Ectodermal cell (in vitro differentiated cells): ENCODE results near the gene DDX5.

Source experiments
- H3K27ac ChIP-seq: 2 replicates; pipeline ENCODE4 v1.7.0; 2013; ENCODE audit warnings: mild to moderate bottlenecking, low read depth, low read length; ENCODE audit not compliant: insufficient read depth, poor library complexity, severe bottlenecking
- H3K27me3 ChIP-seq: 2 replicates; pipeline ENCODE4 v1.7.0; 2013; ENCODE audit warnings: mild to moderate bottlenecking, low read length; ENCODE audit not compliant: insufficient read depth, control insufficient read depth, poor library complexity, severe bottlenecking
- H3K36me3 ChIP-seq: one replicate; pipeline ENCODE4 v1.7.0; 2013; ENCODE audit warnings: low read length; ENCODE audit not compliant: control insufficient read depth, insufficient read depth
- H3K4me1 ChIP-seq: one replicate; pipeline ENCODE4 v1.7.0; 2013; ENCODE audit warnings: low read length; ENCODE audit not compliant: control insufficient read depth, insufficient read depth
- H3K4me3 ChIP-seq: 2 replicates; pipeline ENCODE4 v1.7.0; 2013; ENCODE audit warnings: low read depth, low read length, control low read depth; ENCODE audit not compliant: insufficient read depth
- H3K9me3 ChIP-seq: 2 replicates; pipeline ENCODE4 v1.7.0; 2013; ENCODE audit warnings: mild to moderate bottlenecking, low read length, moderate library complexity; ENCODE audit not compliant: control insufficient read depth
- WGBS, 2 experiments: methylation state at CpG; one replicate each; pipeline ENCODE4 v1.1.7; 2013; ENCODE audit warnings: missing lambda C conversion rate in 2 of 2; 5-methylcytosine and 5-hydroxymethylcytosine counted together

DDX5 gene

GRCh38 chr17:64536913-64537312 is 30.8 kb upstream of the DDX5 start:
- 92 to 95% methylated on average over 2 of the region's 2 CpGs for WGBS, 2 experiments
- Histone ChIP-seq H3K27me3 (no peaks in the 10 kb centered on the region), H3K36me3 (peaks cover 37% of the 10 kb centered on the region), H3K9me3 (no peaks in the 10 kb centered on the region), H3K4me3 (no peak overlapping the region), H3K27ac (no peak overlapping the region), H3K4me1 (no peaks in the 10 kb centered on the region)

GRCh38 chr17:64535357-64535756 is 29.3 kb upstream of the DDX5 start:
- peaks cover 46% of the 10 kb centered on the region for H3K36me3 ChIP-seq
- WGBS, 2 experiments = 95 to 96% methylated on average over 6 of the region's 6 CpGs
- no peaks in the 10 kb centered on the region for H3K9me3 ChIP-seq
- no peaks in the 10 kb centered on the region for H3K4me1 ChIP-seq
- no peak overlapping the region for H3K4me3 ChIP-seq
- no peak overlapping the region for H3K27ac ChIP-seq
- no peaks in the 10 kb centered on the region for H3K27me3 ChIP-seq

GRCh38 chr17:64534187-64534586 is 28.1 kb upstream of the DDX5 start:
- Histone ChIP-seq H3K9me3 (no peaks in the 10 kb centered on the region), H3K27me3 (no peaks in the 10 kb centered on the region), H3K4me3 (no peak overlapping the region), H3K27ac (no peak overlapping the region), H3K4me1 (no peaks in the 10 kb centered on the region), H3K36me3 (peaks cover 58% of the 10 kb centered on the region)
- WGBS, 2 experiments = 93 to 95% methylated on average over 3 of the region's 3 CpGs

GRCh38 chr17:64533784-64534183 is 27.7 kb upstream of the DDX5 start:
- Histone ChIP-seq H3K36me3 (peaks cover 62% of the 10 kb centered on the region), H3K4me3 (no peak overlapping the region), H3K9me3 (no peaks in the 10 kb centered on the region), H3K27ac (no peak overlapping the region), H3K27me3 (no peaks in the 10 kb centered on the region), H3K4me1 (no peaks in the 10 kb centered on the region)
- WGBS, 2 experiments = 90 to 94% methylated on average over 2 of the region's 2 CpGs

GRCh38 chr17:64532409-64532808 is 26.3 kb upstream of the DDX5 start:
- Histone ChIP-seq H3K36me3 (peaks cover 68% of the 10 kb centered on the region), H3K27me3 (no peaks in the 10 kb centered on the region), H3K9me3 (no peaks in the 10 kb centered on the region), H3K27ac (no peak overlapping the region), H3K4me3 (no peak overlapping the region), H3K4me1 (no peaks in the 10 kb centered on the region)
- 96% methylated on average over 5 of the region's 5 CpGs for WGBS, 2 experiments

GRCh38 chr17:64531955-64532371 is 25.9 kb upstream of the DDX5 start:
- H3K4me3 ChIP-seq = no peak overlapping the region
- no peak overlapping the region for H3K27ac ChIP-seq
- WGBS, 2 experiments = 95% methylated on average over 5 of the region's 5 CpGs
- H3K36me3 ChIP-seq = peaks cover 70% of the 10 kb centered on the region
- H3K9me3 ChIP-seq = no peaks in the 10 kb centered on the region
- no peaks in the 10 kb centered on the region for H3K4me1 ChIP-seq
- no peaks in the 10 kb centered on the region for H3K27me3 ChIP-seq

GRCh38 chr17:64529221-64529620 is 23.1 kb upstream of the DDX5 start:
- Histone ChIP-seq H3K9me3 (no peaks in the 10 kb centered on the region), H3K27ac (no peak overlapping the region), H3K36me3 (peaks cover 73% of the 10 kb centered on the region), H3K27me3 (no peaks in the 10 kb centered on the region), H3K4me1 (no peaks in the 10 kb centered on the region), H3K4me3 (no peak overlapping the region)
- WGBS, 2 experiments = 93 to 98% methylated on average over 4 to 5 of the region's 5 CpGs

GRCh38 chr17:64527914-64528313 is 21.8 kb upstream of the DDX5 start:
- no peak overlapping the region for H3K4me3 ChIP-seq
- H3K36me3 ChIP-seq = peaks cover 72% of the 10 kb centered on the region

GRCh38 chr17:64520359-64520758 is 14.3 kb upstream of the DDX5 start:
- Histone ChIP-seq H3K4me3 (no peak overlapping the region), H3K27ac (no peak overlapping the region), H3K4me1 (no peaks in the 10 kb centered on the region), H3K9me3 (no peaks in the 10 kb centered on the region), H3K36me3 (peaks cover 69% of the 10 kb centered on the region), H3K27me3 (no peaks in the 10 kb centered on the region)
- WGBS, 2 experiments = 93 to 95% methylated on average over 6 of the region's 6 CpGs

More at GRCh38 chr17:64527914-64528313, 21.8 kb upstream of the DDX5 start:
- Histone ChIP-seq H3K4me1 (no peaks in the 10 kb centered on the region), H3K27me3 (no peaks in the 10 kb centered on the region), H3K9me3 (no peaks in the 10 kb centered on the region), H3K27ac (no peak overlapping the region)
- 95 to 97% methylated on average over 2 of the region's 2 CpGs for WGBS, 2 experiments

GRCh38 chr17:64519601-64520000 is 13.5 kb upstream of the DDX5 start:
- no peaks in the 10 kb centered on the region for H3K9me3 ChIP-seq
- H3K27ac ChIP-seq = no peak overlapping the region
- H3K36me3 ChIP-seq = peaks cover 68% of the 10 kb centered on the region
- 97 to 98% methylated on average over 6 of the region's 6 CpGs for WGBS, 2 experiments
- no peak overlapping the region for H3K4me3 ChIP-seq
- no peaks in the 10 kb centered on the region for H3K27me3 ChIP-seq
- H3K4me1 ChIP-seq = no peaks in the 10 kb centered on the region

GRCh38 chr17:64515829-64516228 is 9.7 kb upstream of the DDX5 start:
- H3K27ac ChIP-seq = no peak overlapping the region
- no peaks in the 10 kb centered on the region for H3K9me3 ChIP-seq
- no peaks in the 10 kb centered on the region for H3K27me3 ChIP-seq
- H3K4me1 ChIP-seq = no peaks in the 10 kb centered on the region
- 94 to 100% methylated on average over 1 of the region's 1 CpG for WGBS, 2 experiments
- H3K36me3 ChIP-seq = peaks cover 49% of the 10 kb centered on the region
- no peak overlapping the region for H3K4me3 ChIP-seq
